GM19240 (cell line): ENCODE measurements around the gene BAIAP2.

Experiments
- DNase-seq: peaks from one replicate; pipeline ENCODE4 v3.0.0; 2011; ENCODE audit warnings: low spot score; ENCODE audit not compliant: insufficient read length

Gene BAIAP2

GRCh38 chr17:81121841-81122733 lies 87.1 kb downstream of the BAIAP2 start:
- DNase-seq, result no peak

DNA sequence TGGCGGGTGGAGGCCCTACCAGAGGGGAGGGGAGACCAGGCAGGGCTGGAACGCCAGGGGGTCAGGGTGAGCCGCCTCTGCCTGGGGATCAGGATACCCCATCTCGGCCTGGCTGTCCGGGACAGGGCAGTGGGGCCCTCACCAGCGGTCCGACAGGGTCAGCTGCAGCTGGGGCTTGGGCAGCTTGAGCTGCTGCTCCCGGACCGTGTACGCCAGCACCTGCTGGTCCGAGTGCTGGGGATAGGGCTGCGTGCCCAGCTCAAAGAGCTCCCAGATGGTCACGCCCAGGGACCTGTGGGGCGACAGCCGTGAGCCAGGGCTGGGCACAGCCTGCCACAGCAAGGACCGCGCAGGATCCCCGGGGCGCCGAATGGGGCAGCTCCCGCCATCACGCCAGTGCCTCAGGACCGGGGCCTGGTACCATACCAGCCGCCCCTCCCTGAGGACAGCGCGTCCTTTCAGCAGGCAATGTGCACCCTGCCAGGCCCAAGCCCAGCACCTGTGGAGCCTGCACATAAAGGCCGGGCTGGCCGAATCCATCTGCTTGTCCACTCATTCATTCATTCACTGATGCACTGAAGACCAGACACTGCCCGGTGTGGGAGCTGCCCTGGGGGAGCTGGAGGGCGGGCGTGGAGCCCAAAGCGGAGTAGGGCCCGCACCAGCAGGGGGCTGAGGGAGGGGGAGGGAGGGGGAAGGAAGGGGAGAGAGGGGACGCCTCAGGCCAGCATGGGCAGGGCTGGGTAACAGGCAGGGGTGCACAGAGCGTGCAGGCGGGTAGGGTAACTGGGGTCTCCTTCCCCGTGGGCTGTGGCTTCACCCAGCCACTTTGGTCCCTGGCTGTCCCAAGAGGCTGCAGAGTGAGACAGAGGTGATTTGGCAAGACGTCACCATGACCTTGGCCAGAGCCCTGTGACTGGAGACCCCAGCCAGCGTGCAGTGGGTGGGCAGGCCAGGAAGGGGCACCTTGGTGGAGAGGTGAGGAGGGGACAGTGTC lies 88.4 kb downstream of the BAIAP2 start:
- no peak for DNase-seq

GRCh38 chr17:81124377-81124776 lies 89.4 kb downstream of the BAIAP2 start:
- DNase-seq, result no peak

DNA sequence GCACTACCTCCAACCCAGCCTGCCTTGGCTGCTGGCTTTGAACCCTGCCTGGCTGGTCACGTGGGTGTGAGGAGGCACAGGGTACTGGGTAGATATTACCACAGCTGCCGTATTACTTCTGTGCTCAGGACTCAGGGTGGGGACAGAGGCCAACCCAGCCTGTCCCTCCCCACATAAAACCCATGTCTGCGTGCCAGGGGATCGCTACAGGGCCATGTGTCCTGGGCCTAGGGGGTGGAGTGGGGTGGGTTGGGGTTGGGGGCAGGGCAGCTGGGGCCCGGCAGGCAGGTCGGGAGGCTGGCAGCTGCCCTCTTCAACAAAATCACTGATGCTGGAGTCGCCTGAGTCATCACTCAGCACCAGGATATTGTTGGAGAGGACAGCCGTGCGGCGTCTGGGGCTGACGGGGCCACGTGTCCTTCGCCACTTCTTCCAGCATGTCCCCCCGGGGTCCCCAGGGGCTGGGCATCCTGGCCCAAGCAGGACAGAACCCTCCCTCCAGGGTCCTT lies 90.7 kb downstream of the BAIAP2 start:
- DNase-seq, result no peak

DNA sequence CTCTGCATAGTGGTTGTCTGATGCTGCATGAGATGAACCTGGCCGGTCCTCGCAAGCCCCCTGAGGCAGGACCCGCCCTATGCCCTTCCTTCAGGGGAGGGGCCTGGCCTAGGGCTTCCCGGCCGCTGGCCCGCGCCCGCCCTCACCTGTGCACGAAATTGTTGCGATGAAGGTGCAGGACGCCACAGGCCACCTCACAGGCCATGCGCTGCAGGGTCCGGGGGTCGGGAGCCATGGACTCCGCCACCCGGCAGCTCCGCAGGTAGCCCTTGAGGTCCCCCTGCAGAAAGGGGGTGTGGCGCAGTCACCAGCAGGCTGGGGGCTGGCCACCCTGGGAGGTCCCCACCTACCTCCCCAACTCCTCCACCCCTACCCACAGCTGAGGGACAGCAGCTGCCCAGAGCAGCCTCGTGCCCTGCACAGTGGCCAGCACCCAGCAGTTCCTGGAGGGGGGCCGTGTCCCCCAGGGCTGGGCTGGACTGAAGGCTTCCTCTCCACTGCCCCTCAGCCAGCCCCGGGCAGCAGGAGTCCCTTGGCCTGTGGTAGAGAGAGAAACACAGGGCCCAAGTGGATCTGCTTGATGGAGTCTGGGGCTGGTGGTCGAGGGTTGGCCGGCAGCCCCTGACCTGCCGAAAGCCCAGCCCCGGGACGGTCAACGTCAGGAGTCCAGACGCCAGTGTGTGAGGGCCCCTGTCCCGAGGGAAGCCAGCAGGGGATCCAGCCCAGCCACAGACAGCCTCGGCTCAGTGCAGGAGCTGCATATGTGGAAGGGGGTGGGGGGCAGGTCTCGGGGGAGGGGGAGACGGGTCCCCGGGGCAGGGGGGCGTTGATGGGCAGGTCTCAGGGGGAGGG lies 91.6 kb downstream of the BAIAP2 start:
- no peak for DNase-seq

GRCh38 chr17:81127133-81127455 lies 92.1 kb downstream of the BAIAP2 start:
- no peak for DNase-seq

DNA sequence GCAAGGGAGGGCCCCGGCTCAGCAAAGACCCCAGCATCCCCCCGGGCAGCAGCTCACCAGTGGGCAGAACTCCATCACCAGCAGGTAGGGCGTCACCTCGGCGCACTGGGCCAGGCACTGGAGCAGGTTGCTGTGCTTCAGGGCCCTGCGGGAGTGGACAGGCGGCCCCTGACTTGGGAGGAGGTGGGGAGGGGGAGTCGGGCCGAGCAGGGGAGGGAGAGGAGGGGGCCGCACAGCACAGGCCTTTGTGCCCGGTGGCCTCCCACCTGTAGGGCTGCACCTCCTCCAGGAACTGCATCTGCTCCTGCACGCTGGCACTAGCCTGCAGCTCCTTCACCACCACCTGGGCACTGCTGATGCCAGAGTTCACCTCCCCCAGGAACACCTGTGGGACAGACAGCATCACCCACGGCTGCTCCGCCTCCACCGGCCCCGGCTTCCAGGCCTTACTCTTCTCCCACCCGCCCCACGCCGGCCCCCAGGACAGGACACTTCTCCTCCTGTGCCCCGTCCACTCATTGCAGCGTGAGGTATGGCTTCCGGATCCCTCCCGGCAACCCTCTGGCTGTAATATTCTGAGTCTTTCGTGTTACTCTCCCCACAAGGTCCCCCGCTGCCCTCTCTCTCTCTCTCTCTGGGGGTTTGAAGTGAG lies 92.7 kb downstream of the BAIAP2 start:
- no peak for DNase-seq

GRCh38 chr17:81128338-81128737 lies 93.4 kb downstream of the BAIAP2 start:
- DNase-seq, result no peak

- DNase-seq, result no peak
These were observed 93.8 kb downstream of the BAIAP2 start for GRCh38 chr17:81128774-81129173.

GRCh38 chr17:81129289-81129688 lies 94.3 kb downstream of the BAIAP2 start:
- no peak for DNase-seq

DNA sequence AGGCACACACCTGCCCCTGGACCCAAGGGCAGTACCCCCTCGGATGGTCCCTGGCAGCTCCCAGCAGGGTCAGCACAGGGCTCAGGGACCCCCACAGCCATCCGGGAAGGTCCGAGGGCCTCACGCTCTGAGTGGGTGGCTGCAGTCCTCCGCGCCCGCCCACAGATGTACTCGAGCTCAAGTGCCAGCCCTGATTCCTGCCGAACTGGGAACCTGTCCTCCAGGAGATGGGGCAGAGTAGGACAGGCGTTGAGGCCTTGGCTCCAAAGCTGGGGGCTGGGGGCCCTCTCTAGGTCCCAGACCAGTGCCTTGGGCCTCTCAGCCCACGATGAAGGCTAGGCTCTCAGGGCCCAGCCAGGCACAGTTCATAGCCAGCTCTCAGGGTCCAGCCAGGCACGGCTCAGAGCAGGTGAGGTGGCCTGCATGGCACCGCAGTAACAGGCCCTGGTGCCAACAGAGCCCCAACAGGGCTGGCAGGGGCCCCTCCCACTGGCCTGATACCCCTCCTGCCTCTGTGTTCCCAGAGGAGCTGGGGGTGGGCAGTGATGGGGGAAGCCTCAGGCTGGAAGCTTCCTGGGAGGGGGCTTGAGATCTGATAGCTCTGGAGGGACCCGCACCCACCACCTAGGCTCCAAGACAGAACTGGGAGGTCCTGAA lies 94.9 kb downstream of the BAIAP2 start:
- DNase-seq, result no peak

DNA sequence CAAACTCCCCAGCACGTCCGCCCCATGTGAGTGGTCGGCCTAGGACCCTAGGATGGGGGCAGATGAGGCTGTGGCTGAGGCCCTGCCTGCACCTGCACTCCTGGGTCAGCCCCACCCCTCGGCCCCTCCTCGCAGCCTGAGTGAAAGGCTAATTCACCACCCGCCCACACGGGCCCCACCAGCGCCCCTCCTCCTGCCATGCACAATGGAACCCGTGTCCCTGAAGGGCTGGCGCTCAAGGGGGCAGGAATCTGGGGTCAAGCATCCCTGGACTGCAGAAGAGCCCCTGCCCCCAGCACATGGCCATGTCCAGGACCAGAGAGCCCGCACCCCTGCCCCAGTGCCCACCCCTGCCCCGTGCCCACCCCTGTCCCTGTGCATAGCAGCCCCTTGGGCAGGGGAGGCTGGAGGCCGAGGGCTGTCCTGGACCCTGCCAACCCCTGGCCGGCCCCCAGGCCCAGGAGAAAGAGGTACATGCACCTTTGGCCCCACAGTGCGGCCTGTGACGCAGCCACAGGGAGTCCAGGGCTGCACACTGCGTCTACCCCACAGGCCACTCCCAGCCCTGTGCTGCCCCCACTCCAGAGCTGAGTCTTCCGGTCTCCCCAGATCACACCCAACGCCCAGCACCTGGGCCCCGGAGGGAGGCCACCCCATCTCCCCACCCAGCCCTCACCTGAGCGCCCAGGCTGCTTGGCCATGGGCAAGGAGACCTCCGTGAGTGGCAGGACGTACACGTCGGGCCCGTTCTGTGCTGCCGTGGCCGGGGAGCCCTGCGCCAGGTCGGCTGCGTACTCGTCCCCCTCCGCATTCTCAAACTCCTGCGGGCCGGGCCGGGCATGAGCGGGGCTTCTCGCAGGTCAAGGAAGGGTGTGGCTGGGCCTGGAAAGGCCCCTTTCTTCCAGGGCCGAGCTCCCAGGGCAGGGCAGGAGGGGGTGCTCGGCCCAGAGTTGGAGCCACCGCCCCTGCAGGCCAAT lies 95.7 kb downstream of the BAIAP2 start:
- DNase-seq, result no peak

GRCh38 chr17:81131486-81132196 lies 96.7 kb downstream of the BAIAP2 start:
- no peak for DNase-seq

DNA sequence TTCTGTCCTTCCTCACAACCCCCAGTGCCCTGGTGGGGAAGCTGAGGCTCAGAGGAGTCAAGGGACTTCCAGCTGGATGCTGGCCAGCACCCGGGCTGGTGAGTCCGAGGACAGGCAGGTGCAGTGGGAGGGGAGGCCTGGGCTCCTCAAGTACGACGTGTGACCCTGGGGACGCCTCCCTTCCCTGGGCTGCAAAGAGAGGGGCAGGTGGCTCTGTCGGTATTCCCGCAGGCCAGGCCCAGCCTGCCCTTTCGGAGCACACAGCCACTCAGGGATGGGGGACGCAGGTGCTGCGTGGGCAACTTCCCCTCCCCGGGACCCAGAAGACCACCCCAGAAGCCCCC lies 97.2 kb downstream of the BAIAP2 start:
- DNase-seq, result no peak

- DNase-seq, result no peak
These were observed 98.1 kb downstream of the BAIAP2 start for GRCh38 chr17:81132770-81133723.

- DNase-seq, result no peak
These were observed 99.3 kb downstream of the BAIAP2 start for GRCh38 chr17:81134064-81134781.
